Vagina (tissue), 2 donors: Measurements from ENCODE around the gene AHCYL2. TPM values are rescaled to one million over a fixed set of nuclear protein-coding genes. Genes with fewer than 3 reads are reported as not detected.

Experiments
- DNase-seq, 2 donors: peaks; one replicate each; pipeline ENCODE4 v3.0.0-alpha.2; 2017; ENCODE audit errors: extremely low spot score in 2 of 2
- H3K27ac ChIP-seq: fragments of 200-600 bp; sonication (generic); one replicate; pipeline ENCODE4 v1.5.1; 2019
- H3K27me3 ChIP-seq: fragments of 200-600 bp; sonication (generic); one replicate; pipeline ENCODE4 v1.5.1; 2019
- H3K36me3 ChIP-seq, 2 donors: fragments of 200-600 bp; sonication (generic); one replicate each; pipeline ENCODE4 v1.5.1; 2017 to 2019
- H3K4me1 ChIP-seq: fragments of 200-600 bp; sonication (generic); one replicate; pipeline ENCODE4 v1.5.1; 2019
- H3K4me3 ChIP-seq, 2 donors: fragments of 200-600 bp; sonication (generic); 1 replicate in 1 of 2; 2 replicates in 1 of 2; pipeline ENCODE4 v1.5.1; 2016 to 2019
- H3K9me3 ChIP-seq: fragments of 200-600 bp; sonication (generic); one replicate; pipeline ENCODE4 v1.5.1; 2019
- POLR2A ChIP-seq, 2 donors: fragments of 450-650 bp; IDR thresholded peaks; one replicate each; pipeline ENCODE4 v1.6.1; 2017; ENCODE audit warnings: antibody characterized with exemption in 2 of 2, mild to moderate bottlenecking in 2 of 2, moderate library complexity in 2 of 2
- POLR2AphosphoS5 ChIP-seq, 2 donors: sonication (generic); formaldehyde crosslinking; IDR thresholded peaks; one replicate each; pipeline ENCODE4 v1.9.0; 2017; ENCODE audit warnings: antibody characterized with exemption in 2 of 2, mild to moderate bottlenecking in 2 of 2, low read depth in 1 of 2; ENCODE audit not compliant: insufficient read depth in 1 of 2
- intact Hi-C: fragments of 100-400 bp; cut with DNase I; formaldehyde crosslinking; loops from one replicate; pipeline ENCODE4 v1.15.1; 2023
- total RNA-seq: library from RNA; depleted of rRNA; stranded (reverse); fragments of >200 nt; gene quantifications from one replicate; pipeline ENCODE4 v1.2.3, GENCODE V29; 2016
- TF ChIP-seq, protein P1 (sequence below), 3 experiments: fragments of 450-650 bp in 2 of 3; fragments of 200-600 bp in 1 of 3; sonication (generic) in 1 of 3; IDR thresholded peaks; one replicate each; pipeline ENCODE4 v1.5.1; 2017 to 2019; ENCODE audit warnings: antibody characterized with exemption in 3 of 3, mild to moderate bottlenecking in 2 of 3, moderate library complexity in 2 of 3

Gene AHCYL2
- total RNA-seq, 1 donor from 2014 or later = 19.6 TPM

DNA sequence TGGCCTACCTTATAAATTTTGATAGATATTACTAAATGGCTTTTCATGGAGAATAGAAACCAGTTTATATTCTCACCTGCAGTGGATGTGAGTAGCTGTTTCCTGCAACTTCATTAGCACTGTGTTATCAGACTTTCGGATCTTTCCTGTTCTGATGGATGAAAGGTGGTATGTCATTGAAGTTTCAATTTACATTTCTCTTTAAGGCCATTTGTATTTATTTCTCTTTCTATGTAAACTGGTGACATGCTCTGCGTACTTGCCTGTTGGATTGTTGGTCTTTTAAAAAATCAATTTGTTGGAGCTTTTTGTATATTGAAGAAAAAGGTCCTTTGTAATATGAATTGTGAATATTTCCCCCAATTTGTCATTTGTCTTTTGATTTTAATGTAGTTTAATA, 113.6 kb downstream of the AHCYL2 start:
- no peak for TF ChIP-seq POLR2A (IDR thresholded peaks at IDR 0.05)
- TF ChIP-seq, protein P1, sequence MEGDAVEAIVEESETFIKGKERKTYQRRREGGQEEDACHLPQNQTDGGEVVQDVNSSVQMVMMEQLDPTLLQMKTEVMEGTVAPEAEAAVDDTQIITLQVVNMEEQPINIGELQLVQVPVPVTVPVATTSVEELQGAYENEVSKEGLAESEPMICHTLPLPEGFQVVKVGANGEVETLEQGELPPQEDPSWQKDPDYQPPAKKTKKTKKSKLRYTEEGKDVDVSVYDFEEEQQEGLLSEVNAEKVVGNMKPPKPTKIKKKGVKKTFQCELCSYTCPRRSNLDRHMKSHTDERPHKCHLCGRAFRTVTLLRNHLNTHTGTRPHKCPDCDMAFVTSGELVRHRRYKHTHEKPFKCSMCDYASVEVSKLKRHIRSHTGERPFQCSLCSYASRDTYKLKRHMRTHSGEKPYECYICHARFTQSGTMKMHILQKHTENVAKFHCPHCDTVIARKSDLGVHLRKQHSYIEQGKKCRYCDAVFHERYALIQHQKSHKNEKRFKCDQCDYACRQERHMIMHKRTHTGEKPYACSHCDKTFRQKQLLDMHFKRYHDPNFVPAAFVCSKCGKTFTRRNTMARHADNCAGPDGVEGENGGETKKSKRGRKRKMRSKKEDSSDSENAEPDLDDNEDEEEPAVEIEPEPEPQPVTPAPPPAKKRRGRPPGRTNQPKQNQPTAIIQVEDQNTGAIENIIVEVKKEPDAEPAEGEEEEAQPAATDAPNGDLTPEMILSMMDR (IDR thresholded peaks at IDR 0.05) = no peak
- no peaks in the 10 kb centered on the region for H3K36me3 ChIP-seq
- DNase-seq = no peak
- intact Hi-C loops = no loop called here
- H3K4me3 ChIP-seq = no peak overlapping the region
- H3K9me3 ChIP-seq = no peaks in the 10 kb centered on the region
- H3K4me1 ChIP-seq = no peaks in the 10 kb centered on the region
- H3K27ac ChIP-seq = no peak overlapping the region
- H3K27me3 ChIP-seq = no peaks in the 10 kb centered on the region

DNA sequence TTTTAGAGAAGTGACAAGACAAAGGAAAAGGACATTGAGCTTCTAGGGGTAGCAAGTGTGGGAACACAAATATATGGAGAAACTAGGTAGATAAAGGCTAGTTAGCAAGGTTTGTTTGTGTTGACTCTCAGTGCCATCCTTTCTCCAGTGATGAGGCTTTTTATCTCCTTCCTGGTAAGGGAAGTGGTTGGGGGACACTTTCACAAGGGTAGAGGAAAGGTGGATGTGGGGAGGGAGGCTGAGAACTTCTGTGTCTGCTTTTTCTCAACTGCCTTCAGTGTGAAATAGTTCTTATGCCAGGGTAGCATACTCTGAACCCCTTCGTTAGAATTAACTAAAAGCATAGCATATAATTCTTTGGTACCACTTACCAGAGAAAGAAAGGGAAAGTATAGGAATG, 116.4 kb downstream of the AHCYL2 start:
- intact Hi-C loops = no loop called here
- Histone ChIP-seq H3K27ac (no peak overlapping the region), H3K9me3 (no peaks in the 10 kb centered on the region), H3K27me3 (no peaks in the 10 kb centered on the region), H3K4me3 (no peak overlapping the region), H3K36me3 (no peaks in the 10 kb centered on the region), H3K4me1 (no peaks in the 10 kb centered on the region)
- DNase-seq = no peak
- TF ChIP-seq, protein P1 (IDR thresholded peaks at IDR 0.05) = no peak
- TF ChIP-seq POLR2AphosphoS5 (IDR thresholded peaks at IDR 0.05; ENCODE audit: insufficient read depth in 1 of 2, low read depth in 1 of 2) = no peak
- TF ChIP-seq POLR2A (IDR thresholded peaks at IDR 0.05) = no peak

DNA sequence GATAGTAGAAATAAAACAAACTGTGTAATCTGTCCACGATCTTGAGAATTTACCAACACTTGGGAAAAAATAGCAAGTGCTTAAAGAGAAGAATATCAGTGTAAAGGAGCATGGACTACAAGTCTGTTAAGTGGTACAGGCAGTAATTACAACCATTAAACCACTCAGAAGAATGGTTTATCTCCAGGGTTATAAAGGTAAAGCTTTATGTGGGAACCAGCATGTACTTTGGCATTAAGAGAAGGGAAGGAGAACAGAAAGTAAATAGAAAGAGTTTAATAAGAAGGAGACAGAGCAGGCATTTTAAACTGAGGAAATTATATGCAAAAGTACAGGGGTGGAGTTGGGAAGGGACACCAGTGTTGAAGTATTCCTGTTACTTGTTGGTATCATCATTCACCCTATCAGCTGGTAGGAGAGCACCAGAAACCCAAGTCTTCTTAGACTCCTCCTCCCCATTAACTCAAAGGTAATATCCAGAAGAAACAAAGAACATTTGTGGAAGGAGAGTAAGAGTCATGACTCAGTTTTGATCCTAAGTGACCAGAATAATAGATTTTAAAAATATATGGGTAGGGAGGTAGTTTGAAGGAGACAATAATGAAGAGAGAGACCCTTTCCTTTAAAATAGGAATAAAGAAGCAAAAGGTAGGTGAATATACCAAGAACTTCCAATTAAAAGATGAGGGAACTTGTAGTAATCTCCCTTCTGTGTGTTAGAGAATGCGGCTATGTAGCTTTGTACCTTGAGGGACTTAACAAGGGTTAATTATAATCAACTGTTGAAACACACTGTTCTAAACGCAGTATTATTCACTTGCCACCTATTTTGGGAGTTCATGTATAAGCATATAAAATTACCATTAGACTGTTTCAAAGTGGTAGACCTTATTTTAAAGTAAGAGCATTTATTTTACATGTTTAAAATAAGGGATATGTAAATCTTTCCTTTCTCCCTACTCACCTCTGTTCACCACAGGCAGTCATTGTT, 117.3 kb downstream of the AHCYL2 start:
- intact Hi-C loops = no loop called here
- TF ChIP-seq, protein P1 (IDR thresholded peaks at IDR 0.05) = no peak
- TF ChIP-seq POLR2A (IDR thresholded peaks at IDR 0.05) = no peak
- TF ChIP-seq POLR2AphosphoS5 (IDR thresholded peaks at IDR 0.05; ENCODE audit: insufficient read depth in 1 of 2, low read depth in 1 of 2) = no peak
- no peaks in the 10 kb centered on the region for H3K36me3 ChIP-seq
- H3K27me3 ChIP-seq = no peaks in the 10 kb centered on the region
- H3K9me3 ChIP-seq = no peaks in the 10 kb centered on the region
- DNase-seq = no peak
- no peak overlapping the region for H3K27ac ChIP-seq
- H3K4me3 ChIP-seq = no peak overlapping the region
- no peaks in the 10 kb centered on the region for H3K4me1 ChIP-seq

DNA sequence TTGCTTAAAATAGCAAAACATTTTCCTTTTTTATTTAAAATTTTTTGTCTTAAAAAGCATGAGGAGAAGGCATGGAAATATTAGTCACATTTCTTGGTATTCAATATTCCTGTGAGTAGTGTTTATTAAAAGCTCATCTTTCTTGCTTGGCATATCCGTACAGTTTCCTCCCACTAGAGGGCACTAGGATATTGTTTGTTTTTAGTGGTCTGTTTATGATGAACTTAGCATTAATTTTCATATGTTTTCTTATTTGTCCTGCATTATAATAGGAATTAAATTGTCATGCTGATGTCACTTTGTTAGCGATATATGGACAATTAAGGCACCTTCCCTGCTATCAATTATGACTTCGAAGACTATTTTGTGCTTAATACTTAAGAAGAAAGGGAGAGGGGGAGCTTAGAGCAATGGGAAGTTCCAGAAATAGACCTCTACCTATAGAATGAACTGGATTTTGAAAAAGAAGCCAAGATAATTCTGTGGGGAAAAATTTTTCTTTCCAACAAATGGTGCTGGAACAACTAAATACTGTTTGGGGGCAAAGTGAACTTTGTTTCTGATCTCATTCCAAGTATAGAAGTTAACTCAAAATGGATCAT, 118.4 kb downstream of the AHCYL2 start:
- no peak overlapping the region for H3K4me3 ChIP-seq
- no peak for DNase-seq
- intact Hi-C loops = no loop called here
- H3K4me1 ChIP-seq = no peaks in the 10 kb centered on the region
- no peak overlapping the region for H3K27ac ChIP-seq
- TF ChIP-seq POLR2AphosphoS5 (IDR thresholded peaks at IDR 0.05; ENCODE audit: insufficient read depth in 1 of 2, low read depth in 1 of 2) = no peak
- TF ChIP-seq, protein P1 (IDR thresholded peaks at IDR 0.05) = peak in 1 of 3 experiments; percentile 52
- no peaks in the 10 kb centered on the region for H3K9me3 ChIP-seq
- no peaks in the 10 kb centered on the region for H3K36me3 ChIP-seq
- no peaks in the 10 kb centered on the region for H3K27me3 ChIP-seq

DNA sequence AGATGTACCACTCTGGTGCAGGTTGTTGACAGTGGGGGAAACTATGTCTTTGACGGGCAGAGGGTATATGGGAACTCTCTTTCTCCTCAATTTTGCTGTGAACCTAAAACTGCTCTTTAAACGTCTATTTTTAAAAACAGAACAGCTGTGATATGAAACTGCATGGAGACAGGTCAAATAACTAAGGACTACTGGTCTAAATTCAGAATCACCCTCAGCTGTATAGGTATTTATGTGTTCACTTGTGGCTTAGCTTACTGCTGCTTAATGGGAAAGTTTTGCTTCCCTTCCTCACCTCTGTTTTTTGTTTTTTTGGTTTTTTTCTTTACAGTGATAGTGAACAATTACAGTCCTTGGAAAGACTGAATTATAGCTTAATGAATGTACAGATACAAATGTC, 122.5 kb downstream of the AHCYL2 start:
- DNase-seq = no peak
- Histone ChIP-seq H3K9me3 (no peaks in the 10 kb centered on the region), H3K36me3 (no peaks in the 10 kb centered on the region), H3K27ac (no peak overlapping the region), H3K4me1 (no peaks in the 10 kb centered on the region), H3K4me3 (no peak overlapping the region), H3K27me3 (no peaks in the 10 kb centered on the region)
- TF ChIP-seq POLR2AphosphoS5 (IDR thresholded peaks at IDR 0.05; ENCODE audit: insufficient read depth in 1 of 2, low read depth in 1 of 2) = no peak
- intact Hi-C loops = no loop called here
